Measurements from ENCODE around the gene COPRS.

COPRS gene

DNA sequence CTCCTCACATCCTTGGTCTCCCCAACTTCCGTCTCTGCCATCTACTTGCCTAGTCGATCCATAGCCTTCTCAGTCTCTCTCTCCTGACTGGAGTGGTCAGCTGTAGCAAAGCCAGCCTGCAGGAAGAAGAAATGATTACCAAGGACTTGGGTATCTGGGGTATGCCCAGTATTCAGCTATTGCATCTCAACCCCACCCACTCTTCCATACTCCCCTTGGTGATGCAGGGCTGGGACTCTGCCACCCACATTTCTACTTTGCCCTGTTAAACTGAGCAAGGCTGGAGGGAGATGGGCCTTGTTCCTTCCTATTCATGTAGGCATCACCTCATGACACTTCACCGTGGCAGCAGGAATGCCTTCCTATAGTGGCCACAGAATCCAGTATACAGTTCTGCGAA, 2.3 kb downstream of the COPRS start:
- TF ChIP-seq POLR2A (IDR thresholded peaks at IDR 0.05; ENCODE audit: extremely low read depth, insufficient read length) (no peak), MYC (IDR thresholded peaks at IDR 0.05; ENCODE audit: low read depth, low read length) (no peak), CTCF (IDR thresholded peaks at IDR 0.05; ENCODE audit: low read depth, low read length) (no peak)
- TF ChIP-seq, protein P1, sequence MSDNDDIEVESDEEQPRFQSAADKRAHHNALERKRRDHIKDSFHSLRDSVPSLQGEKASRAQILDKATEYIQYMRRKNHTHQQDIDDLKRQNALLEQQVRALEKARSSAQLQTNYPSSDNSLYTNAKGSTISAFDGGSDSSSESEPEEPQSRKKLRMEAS (IDR thresholded peaks at IDR 0.05; ENCODE audit: low read depth, low read length), result no peak
- DNase-seq (ENCODE audit: low read depth), result no peak
- H3K4me3 ChIP-seq (ENCODE audit: low read depth, low read length), result no peak overlapping the region

DNA sequence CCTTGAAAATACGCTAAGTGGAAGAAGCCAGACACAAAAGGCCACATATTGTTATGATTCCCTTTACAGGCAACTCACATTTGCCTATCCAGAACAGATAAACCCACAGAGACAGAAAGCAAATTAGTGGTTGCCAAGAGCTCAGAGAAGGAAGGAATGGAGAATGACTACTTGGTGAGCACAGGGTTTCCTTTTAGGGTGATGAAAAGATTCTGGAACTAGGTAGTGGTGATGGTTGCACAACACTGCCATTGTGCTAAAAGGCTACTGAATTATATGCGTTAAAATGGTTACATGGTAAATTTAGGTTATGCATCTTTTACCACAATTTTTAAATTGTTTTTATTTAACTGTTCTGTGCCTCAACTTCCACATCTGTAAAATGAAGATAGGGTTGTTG, 4.4 kb downstream of the COPRS start:
- peak; percentile 37 for DNase-seq (ENCODE audit: low read depth)
- no peak overlapping the region for H3K4me3 ChIP-seq (ENCODE audit: low read depth, low read length)
- TF ChIP-seq, protein P1 (IDR thresholded peaks at IDR 0.05; ENCODE audit: low read depth, low read length), result no peak
- no peak for TF ChIP-seq POLR2A (IDR thresholded peaks at IDR 0.05; ENCODE audit: extremely low read depth, insufficient read length)
- TF ChIP-seq CTCF (IDR thresholded peaks at IDR 0.05; ENCODE audit: low read depth, low read length), result no peak
- TF ChIP-seq MYC (IDR thresholded peaks at IDR 0.05; ENCODE audit: low read depth, low read length), result no peak

GRCh38 chr17:31853911-31854470, 5.1 kb downstream of the COPRS start:
- no peak overlapping the region for H3K4me3 ChIP-seq (ENCODE audit: low read depth, low read length)
- TF ChIP-seq POLR2A (IDR thresholded peaks at IDR 0.05; ENCODE audit: extremely low read depth, insufficient read length), result no peak
- TF ChIP-seq CTCF (IDR thresholded peaks at IDR 0.05; ENCODE audit: low read depth, low read length), result no peak
- TF ChIP-seq, protein P1 (IDR thresholded peaks at IDR 0.05; ENCODE audit: low read depth, low read length), result no peak
- no peak for TF ChIP-seq MYC (IDR thresholded peaks at IDR 0.05; ENCODE audit: low read depth, low read length)
- DNase-seq (ENCODE audit: low read depth), result no peak

DNA sequence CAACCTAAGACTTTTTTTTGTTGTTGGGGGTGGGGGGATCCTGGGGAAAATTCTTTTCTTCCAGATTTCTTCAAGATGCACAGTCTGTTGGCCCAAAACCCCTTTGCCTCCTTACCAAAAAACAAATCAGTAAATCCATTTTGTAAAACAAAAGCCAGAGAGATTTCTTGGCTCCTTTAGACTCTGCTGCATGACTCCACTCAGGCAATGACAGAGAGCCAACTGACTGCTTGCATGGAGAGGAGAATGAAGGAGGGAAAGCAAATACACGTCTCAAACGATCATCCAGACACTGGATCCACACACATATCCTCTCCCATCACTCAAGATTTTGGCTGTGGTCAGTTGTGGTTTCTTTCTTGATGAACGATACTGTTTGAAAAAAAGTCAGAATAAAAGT, 13.8 kb downstream of the COPRS start:
- TF ChIP-seq CTCF (IDR thresholded peaks at IDR 0.05; ENCODE audit: low read depth, low read length), result no peak
- no peak for TF ChIP-seq POLR2A (IDR thresholded peaks at IDR 0.05; ENCODE audit: extremely low read depth, insufficient read length)
- no peak for TF ChIP-seq MYC (IDR thresholded peaks at IDR 0.05; ENCODE audit: low read depth, low read length)
- TF ChIP-seq, protein P1 (IDR thresholded peaks at IDR 0.05; ENCODE audit: low read depth, low read length), result no peak
- no peak for DNase-seq (ENCODE audit: low read depth)
- H3K4me3 ChIP-seq (ENCODE audit: low read depth, low read length), result no peak overlapping the region

DNA sequence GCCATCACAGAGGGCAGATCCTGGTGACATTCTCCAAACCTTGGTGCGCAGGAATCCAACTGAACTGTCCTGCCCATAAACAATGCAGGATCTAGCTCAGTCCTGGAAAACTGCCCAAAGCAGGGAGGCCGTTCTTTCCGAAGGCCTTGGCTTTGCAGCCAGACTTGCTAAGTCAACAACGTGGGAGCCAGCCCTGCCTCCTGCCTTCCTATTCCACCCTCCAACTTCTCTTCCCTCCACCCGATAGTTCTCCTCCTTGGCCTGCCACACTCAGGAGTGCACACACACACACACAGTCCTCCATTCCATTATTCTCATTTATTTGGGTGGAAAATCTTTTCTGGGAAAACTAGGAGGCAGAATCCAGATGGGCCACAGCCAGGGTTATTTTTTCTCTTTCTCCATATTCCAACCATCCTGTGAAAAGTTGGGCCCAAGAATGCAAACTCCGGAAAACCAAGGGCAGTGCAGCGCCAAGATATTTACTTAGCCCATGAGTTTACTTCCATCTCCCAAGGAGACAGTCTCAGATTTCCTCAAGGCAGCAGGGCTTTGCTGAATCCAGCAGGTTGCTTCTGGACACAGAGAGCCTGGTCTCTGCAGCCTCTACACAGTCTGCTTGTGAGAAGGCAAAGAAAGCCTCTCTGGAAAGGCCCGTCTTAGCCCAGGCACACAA, 15.8 kb downstream of the COPRS start:
- TF ChIP-seq CTCF (IDR thresholded peaks at IDR 0.05; ENCODE audit: low read depth, low read length) (no peak), POLR2A (IDR thresholded peaks at IDR 0.05; ENCODE audit: extremely low read depth, insufficient read length) (no peak), MYC (IDR thresholded peaks at IDR 0.05; ENCODE audit: low read depth, low read length) (no peak)
- TF ChIP-seq, protein P1 (IDR thresholded peaks at IDR 0.05; ENCODE audit: low read depth, low read length), result no peak
- DNase-seq (ENCODE audit: low read depth), result no peak
- H3K4me3 ChIP-seq (ENCODE audit: low read depth, low read length), result no peak overlapping the region

Data from NB4 (cell line).